ENCODE measurements around the gene GKN2.

DNA sequence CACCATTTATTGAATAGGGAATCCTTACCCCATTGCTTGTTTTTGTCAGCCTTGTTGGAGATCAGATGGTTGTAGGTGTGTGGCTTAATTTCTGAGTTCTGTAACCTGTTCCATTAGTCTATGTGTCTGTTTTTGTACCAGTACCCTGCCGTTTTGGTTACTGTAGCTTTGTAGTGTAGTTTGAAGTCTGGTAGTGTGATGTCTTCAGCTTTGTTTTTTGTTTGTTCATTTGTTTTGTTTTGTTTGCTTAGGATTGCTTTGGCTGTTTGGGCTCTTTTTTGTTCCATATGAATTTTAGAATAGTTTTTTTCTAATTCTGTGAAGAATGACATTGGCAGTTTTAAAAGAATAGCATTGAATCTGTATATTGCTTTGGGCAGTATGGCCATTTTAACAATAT lies 12.7 kb downstream of the GKN2 start:
- TF ChIP-seq, protein P1, sequence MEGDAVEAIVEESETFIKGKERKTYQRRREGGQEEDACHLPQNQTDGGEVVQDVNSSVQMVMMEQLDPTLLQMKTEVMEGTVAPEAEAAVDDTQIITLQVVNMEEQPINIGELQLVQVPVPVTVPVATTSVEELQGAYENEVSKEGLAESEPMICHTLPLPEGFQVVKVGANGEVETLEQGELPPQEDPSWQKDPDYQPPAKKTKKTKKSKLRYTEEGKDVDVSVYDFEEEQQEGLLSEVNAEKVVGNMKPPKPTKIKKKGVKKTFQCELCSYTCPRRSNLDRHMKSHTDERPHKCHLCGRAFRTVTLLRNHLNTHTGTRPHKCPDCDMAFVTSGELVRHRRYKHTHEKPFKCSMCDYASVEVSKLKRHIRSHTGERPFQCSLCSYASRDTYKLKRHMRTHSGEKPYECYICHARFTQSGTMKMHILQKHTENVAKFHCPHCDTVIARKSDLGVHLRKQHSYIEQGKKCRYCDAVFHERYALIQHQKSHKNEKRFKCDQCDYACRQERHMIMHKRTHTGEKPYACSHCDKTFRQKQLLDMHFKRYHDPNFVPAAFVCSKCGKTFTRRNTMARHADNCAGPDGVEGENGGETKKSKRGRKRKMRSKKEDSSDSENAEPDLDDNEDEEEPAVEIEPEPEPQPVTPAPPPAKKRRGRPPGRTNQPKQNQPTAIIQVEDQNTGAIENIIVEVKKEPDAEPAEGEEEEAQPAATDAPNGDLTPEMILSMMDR (IDR thresholded peaks at IDR 0.05): no peak
- no peak for TF ChIP-seq RCOR1 (IDR thresholded peaks at IDR 0.05; ENCODE audit: low read length)
- TF ChIP-seq, protein P2, sequence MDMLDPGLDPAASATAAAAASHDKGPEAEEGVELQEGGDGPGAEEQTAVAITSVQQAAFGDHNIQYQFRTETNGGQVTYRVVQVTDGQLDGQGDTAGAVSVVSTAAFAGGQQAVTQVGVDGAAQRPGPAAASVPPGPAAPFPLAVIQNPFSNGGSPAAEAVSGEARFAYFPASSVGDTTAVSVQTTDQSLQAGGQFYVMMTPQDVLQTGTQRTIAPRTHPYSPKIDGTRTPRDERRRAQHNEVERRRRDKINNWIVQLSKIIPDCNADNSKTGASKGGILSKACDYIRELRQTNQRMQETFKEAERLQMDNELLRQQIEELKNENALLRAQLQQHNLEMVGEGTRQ (IDR thresholded peaks at IDR 0.05; ENCODE audit: borderline replicate concordance, low read depth, low read length): no peak
- no peak for TF ChIP-seq EP300 (IDR thresholded peaks at IDR 0.05; ENCODE audit: borderline replicate concordance in 1 of 2, low read depth in 1 of 2, low read length in 1 of 2)
- no peak for TF ChIP-seq FOXJ3 (CRISPR knock-in tag; IDR thresholded peaks at IDR 0.05)
- TF ChIP-seq, protein P3, sequence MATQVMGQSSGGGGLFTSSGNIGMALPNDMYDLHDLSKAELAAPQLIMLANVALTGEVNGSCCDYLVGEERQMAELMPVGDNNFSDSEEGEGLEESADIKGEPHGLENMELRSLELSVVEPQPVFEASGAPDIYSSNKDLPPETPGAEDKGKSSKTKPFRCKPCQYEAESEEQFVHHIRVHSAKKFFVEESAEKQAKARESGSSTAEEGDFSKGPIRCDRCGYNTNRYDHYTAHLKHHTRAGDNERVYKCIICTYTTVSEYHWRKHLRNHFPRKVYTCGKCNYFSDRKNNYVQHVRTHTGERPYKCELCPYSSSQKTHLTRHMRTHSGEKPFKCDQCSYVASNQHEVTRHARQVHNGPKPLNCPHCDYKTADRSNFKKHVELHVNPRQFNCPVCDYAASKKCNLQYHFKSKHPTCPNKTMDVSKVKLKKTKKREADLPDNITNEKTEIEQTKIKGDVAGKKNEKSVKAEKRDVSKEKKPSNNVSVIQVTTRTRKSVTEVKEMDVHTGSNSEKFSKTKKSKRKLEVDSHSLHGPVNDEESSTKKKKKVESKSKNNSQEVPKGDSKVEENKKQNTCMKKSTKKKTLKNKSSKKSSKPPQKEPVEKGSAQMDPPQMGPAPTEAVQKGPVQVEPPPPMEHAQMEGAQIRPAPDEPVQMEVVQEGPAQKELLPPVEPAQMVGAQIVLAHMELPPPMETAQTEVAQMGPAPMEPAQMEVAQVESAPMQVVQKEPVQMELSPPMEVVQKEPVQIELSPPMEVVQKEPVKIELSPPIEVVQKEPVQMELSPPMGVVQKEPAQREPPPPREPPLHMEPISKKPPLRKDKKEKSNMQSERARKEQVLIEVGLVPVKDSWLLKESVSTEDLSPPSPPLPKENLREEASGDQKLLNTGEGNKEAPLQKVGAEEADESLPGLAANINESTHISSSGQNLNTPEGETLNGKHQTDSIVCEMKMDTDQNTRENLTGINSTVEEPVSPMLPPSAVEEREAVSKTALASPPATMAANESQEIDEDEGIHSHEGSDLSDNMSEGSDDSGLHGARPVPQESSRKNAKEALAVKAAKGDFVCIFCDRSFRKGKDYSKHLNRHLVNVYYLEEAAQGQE (IDR thresholded peaks at IDR 0.05; ENCODE audit: low read depth, low read length): no peak
- no peak for TF ChIP-seq POLR2AphosphoS5 (IDR thresholded peaks at IDR 0.05; ENCODE audit: low read depth, low read length)
- no peak for TF ChIP-seq RFX5 (IDR thresholded peaks at IDR 0.05; ENCODE audit: low read length)
- TF ChIP-seq RAD21 (IDR thresholded peaks at IDR 0.05; ENCODE audit: low read length): no peak
- no peak for TF ChIP-seq RXRA (IDR thresholded peaks at IDR 0.05; ENCODE audit: borderline replicate concordance, low read depth)
- TF ChIP-seq TCF12 (IDR thresholded peaks at IDR 0.05): no peak
- no peak for TF ChIP-seq NRF1 (IDR thresholded peaks at IDR 0.05; ENCODE audit: low read depth, low read length)
- TF ChIP-seq, protein P4, sequence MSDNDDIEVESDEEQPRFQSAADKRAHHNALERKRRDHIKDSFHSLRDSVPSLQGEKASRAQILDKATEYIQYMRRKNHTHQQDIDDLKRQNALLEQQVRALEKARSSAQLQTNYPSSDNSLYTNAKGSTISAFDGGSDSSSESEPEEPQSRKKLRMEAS (IDR thresholded peaks at IDR 0.05; ENCODE audit: low read depth): no peak
